Right forelimb (tissue), 1 donor: ENCODE data around the gene HECA.
"Not testable (repeated sequence)": the region's sequence is repeated elsewhere in the genome, so short reads cannot be mapped to it uniquely, and the experiment has no call there.

Source experiments
- DNase-seq: peaks from one replicate; pipeline ENCODE4 v3.0.0-alpha.2; 2018

Gene HECA

GRCh38 chr6:139219746-139220145 is 84.9 kb downstream of the HECA start:
- no peak for DNase-seq

GRCh38 chr6:139228387-139228786 is 93.5 kb downstream of the HECA start:
- not testable (repeated sequence) for DNase-seq
